ENCODE data around the gene TMEM140.
"Not testable (repeated sequence)": the region's sequence is repeated elsewhere in the genome, so short reads cannot be mapped to it uniquely, and the experiment has no call there.

DNA sequence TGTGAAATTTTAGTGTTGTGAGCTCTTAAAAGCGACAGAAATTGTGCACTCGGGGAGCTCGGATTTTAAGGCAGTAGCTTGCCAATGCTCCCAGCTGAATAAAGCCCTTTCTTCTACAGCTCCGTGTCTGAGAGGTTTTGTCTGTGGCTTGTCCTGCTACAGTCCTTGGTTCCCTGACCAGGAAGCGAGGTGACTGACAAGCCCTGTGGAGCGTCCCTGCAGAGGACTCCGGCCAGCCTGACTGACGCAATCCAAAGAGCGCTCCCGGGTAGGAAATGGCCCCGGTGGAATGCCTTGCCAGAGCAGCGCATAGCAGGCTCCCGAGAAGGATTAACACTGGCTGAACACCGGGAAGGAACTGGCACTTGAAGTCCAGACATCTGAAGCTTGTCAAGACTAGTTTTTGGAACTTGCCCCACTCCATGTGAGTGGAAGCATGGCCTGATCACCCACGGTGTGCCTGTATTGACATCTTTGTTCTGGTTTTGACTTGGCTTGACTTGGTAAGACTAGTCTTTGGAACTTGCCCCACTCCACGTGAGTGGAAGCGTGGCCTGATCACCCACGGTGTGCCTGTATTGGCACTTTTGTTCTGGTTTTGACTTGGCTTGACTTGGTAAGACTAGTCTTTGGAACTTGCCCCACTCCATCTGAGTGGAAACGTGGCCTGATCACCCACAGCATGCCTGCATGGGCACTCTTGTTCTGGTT is 23.9 kb downstream of the TMEM140 start:
- TF ChIP-seq, protein P1, sequence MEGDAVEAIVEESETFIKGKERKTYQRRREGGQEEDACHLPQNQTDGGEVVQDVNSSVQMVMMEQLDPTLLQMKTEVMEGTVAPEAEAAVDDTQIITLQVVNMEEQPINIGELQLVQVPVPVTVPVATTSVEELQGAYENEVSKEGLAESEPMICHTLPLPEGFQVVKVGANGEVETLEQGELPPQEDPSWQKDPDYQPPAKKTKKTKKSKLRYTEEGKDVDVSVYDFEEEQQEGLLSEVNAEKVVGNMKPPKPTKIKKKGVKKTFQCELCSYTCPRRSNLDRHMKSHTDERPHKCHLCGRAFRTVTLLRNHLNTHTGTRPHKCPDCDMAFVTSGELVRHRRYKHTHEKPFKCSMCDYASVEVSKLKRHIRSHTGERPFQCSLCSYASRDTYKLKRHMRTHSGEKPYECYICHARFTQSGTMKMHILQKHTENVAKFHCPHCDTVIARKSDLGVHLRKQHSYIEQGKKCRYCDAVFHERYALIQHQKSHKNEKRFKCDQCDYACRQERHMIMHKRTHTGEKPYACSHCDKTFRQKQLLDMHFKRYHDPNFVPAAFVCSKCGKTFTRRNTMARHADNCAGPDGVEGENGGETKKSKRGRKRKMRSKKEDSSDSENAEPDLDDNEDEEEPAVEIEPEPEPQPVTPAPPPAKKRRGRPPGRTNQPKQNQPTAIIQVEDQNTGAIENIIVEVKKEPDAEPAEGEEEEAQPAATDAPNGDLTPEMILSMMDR (IDR thresholded peaks at IDR 0.05; ENCODE audit: low read length): not testable (repeated sequence)
- TF ChIP-seq EZH2 (optimal IDR thresholded peaks at IDR 0.05; ENCODE audit: low read depth, low read length); EZH2phosphoT487 (IDR thresholded peaks at IDR 0.05; ENCODE audit: low read length): not testable (repeated sequence)

Data from MM.1S (cell line).